Tibial artery (tissue), 4 donors: ENCODE results near the gene TPM1.
A peak's percentile ranks its signal among the peaks of the same experiment; 100 is the strongest.
"Not testable (repeated sequence)": the region's sequence is repeated elsewhere in the genome, so short reads cannot be mapped to it uniquely, and the experiment has no call there.

Source experiments
- DNase-seq, 2 donors: peaks; one replicate each; pipeline ENCODE4 v3.0.0-alpha.2; 2019
- H3K27ac ChIP-seq, 2 donors: fragments of 200-600 bp; sonication (generic) in 1 of 2; 1 replicate in 1 of 2; 2 replicates in 1 of 2; pipeline ENCODE4 v1.5.1; 2018 to 2019; ENCODE audit warnings: mild to moderate bottlenecking in 1 of 2
- H3K27me3 ChIP-seq, 2 donors: fragments of 200-600 bp; sonication (generic) in 1 of 2; one replicate each; pipeline versions ENCODE4 v1.5.1 to v1.6.0; 2016 to 2019
- H3K36me3 ChIP-seq, 3 donors: fragments of 200-600 bp; sonication (generic) in 2 of 3; one replicate each; pipeline ENCODE4 v1.5.1; 2016 to 2019; ENCODE audit warnings: mild to moderate bottlenecking in 2 of 3
- H3K4me1 ChIP-seq, 4 donors: fragments of 200-600 bp; sonication (generic) in 2 of 4; 1 replicate in 3 of 4; 2 replicates in 1 of 4; pipeline ENCODE4 v1.5.1; 2016 to 2019
- H3K4me3 ChIP-seq, 2 donors: fragments of 200-600 bp; sonication (generic) in 1 of 2; 1 replicate in 1 of 2; 2 replicates in 1 of 2; pipeline ENCODE4 v1.5.1; 2018 to 2019; ENCODE audit warnings: mild to moderate bottlenecking in 2 of 2
- H3K9me3 ChIP-seq, 3 donors: fragments of 200-600 bp; sonication (generic) in 1 of 3; one replicate each; pipeline ENCODE4 v1.5.1; 2016 to 2019
- CTCF ChIP-seq, 2 experiments: fragments of 200-600 bp in 1 of 2; fragments of 450-650 bp in 1 of 2; IDR thresholded peaks; one replicate each; pipeline ENCODE4 v1.5.1; 2017 to 2019; ENCODE audit warnings: antibody characterized with exemption in 2 of 2, mild to moderate bottlenecking in 1 of 2, moderate library complexity in 1 of 2
- intact Hi-C: fragments of 100-400 bp; cut with DNase I; formaldehyde crosslinking; loops from one replicate; pipeline ENCODE4 v1.15.0; 2023; ENCODE audit warnings: low total_unique reads

Gene TPM1

GRCh38 chr15:63041974-63042876 lies at the start of gene TPM1:
TSS of gene TPM1 (plus strand) at chr15:63042747. CDS start at chr15:63042830, 83 bp downstream.
- DNase-seq = peak; percentile 93 to 97
- Histone ChIP-seq H3K36me3 (peaks cover 11 to 28% (median 27%) of the 10 kb centered on the region in 3 donors), H3K27ac (peak within 1 kb of the TSS; percentile 93 to 97), H3K4me1 (peaks cover 0 to 28% (median 15%) of the 10 kb centered on the region in 4 donors), H3K9me3 (no peaks in the 10 kb centered on the region), H3K4me3 (peak within 1 kb of the TSS; percentile 90 to 95), H3K27me3 (no peaks in the 10 kb centered on the region)
- intact Hi-C loops = loop anchor here (5.0 kb wide), 1 partner anchor 195 kb away; no protein-coding TSS in a partner anchor
- peak in 1 of 2 experiments; percentile 8 for TF ChIP-seq CTCF (IDR thresholded peaks at IDR 0.05)

GRCh38 chr15:62993066-62993465 lies 49.5 kb upstream of the TPM1 start:
- Histone ChIP-seq H3K4me1 (peaks cover 0 to 26% (median 22%) of the 10 kb centered on the region in 4 donors), H3K4me3 (no peak overlapping the region), H3K27me3 (no peaks in the 10 kb centered on the region), H3K9me3 (no peaks in the 10 kb centered on the region), H3K27ac (no peak overlapping the region), H3K36me3 (no peaks in the 10 kb centered on the region)
- no peak for DNase-seq
- TF ChIP-seq CTCF (IDR thresholded peaks at IDR 0.05) = no peak
- intact Hi-C loops = no loop called here

DNA sequence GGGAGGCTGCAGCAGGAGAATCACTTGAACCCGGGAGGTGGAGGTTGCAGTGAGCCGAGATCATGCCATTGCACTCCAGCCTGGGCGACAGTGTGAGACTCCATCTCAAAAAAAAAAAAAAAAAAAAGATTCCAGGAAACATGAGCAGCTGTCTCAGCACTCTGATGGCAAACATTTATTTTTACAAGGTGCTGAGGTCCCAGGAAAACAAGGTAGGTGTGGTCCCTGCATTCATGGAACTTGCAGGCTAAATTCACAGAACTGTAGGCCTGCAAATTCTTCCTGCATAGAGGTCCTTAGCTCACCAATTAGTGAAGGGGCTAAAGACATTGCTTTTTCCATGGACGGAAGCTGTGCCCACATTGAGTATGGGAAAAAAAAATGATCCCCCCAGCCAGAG lies 48.9 kb upstream of the TPM1 start:
- H3K36me3 ChIP-seq, intact Hi-C loops, H3K9me3 ChIP-seq, H3K27me3 ChIP-seq, H3K4me3 ChIP-seq, H3K27ac ChIP-seq, DNase-seq: not testable (repeated sequence)
- H3K4me1 ChIP-seq = peaks cover 0 to 26% (median 22%) of the 10 kb centered on the region in 4 donors

DNA sequence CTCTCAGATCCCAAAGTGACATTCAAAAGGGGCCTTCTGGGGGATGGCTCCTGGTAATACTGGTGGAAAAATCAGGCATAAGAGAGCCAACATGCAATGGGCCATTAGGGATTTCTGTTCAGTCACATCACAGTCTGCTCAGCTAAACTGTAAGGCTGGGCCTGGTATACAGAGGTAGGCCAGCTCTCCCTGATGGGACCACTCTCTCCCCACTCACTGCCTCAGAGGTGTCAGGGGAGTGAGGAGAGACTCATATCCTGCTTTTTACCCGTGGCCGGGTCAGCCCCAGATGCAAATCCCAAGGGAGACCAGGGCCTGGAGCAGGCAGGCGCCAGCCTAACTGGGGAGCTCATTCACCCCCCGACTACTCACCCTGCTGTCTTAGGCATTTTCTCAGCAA lies 48.1 kb upstream of the TPM1 start:
- no peak for DNase-seq
- no peaks in the 10 kb centered on the region for H3K9me3 ChIP-seq
- no peaks in the 10 kb centered on the region for H3K27me3 ChIP-seq
- no peaks in the 10 kb centered on the region for H3K36me3 ChIP-seq
- H3K4me1 ChIP-seq = peaks cover 0 to 20% (median 16%) of the 10 kb centered on the region in 4 donors
- H3K4me3 ChIP-seq = no peak overlapping the region
- intact Hi-C loops = no loop called here
- no peak for TF ChIP-seq CTCF (IDR thresholded peaks at IDR 0.05)
- peak overlapping the region; percentile 4 to 46 for H3K27ac ChIP-seq

DNA sequence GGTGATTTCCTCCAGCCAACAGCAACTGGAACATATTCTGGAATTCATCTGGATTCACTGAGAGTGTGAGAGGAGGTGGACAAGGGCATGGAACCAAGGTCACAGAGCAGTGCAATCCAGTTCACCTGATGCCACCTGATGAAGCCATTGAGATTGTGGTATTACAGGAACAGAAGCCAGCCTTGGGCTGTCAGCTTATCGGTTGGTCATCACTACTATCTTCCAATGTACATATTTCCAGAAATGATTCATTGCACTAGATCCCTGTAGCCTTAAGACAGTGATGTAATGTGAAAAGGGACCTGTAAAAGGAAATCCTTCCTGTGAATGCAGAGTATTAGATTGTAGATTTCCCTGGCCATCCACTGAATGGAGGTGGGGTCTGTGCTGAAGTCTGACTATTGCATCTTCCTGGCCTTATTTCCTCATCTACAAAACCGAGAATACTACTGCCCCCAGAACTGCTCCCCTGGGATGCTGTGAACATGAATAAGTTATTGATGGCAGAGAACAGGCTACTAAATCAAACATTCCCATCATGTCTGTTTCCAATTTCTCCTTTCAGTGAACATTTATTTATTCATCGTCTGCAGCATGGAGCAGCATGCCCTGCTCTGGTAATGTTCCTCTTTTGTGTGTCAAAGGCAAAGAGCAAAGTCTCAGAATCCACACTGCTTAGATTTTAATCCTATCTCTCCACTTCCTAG lies 47.4 kb upstream of the TPM1 start:
- Histone ChIP-seq H3K9me3 (no peaks in the 10 kb centered on the region), H3K4me1 (peaks cover 0 to 13% (median 11%) of the 10 kb centered on the region in 4 donors), H3K36me3 (no peaks in the 10 kb centered on the region), H3K4me3 (no peak overlapping the region), H3K27ac (peak overlapping the region; percentile 4 to 46), H3K27me3 (no peaks in the 10 kb centered on the region)
- no peak for TF ChIP-seq CTCF (IDR thresholded peaks at IDR 0.05)
- DNase-seq = no peak
- intact Hi-C loops = no loop called here

DNA sequence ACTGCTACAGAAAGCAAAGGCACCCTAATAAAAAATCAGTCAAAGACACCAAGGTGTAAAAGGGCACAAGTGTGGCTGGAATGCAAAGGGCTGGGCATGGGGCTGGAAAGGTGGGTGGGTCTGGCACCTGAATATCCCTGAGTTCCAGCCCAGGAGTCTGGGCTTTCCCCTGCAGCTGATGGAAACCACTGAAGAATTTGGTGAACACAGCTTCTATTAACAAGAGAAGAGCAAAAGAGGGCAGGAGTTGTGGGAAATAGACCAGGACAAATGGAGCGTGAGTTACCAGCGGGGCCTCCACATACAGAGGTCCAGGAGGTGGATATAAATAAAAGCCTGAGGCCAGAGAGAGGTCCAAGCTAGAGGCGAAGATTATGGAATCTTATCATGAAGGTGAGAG lies 45.1 kb upstream of the TPM1 start:
- no peak for TF ChIP-seq CTCF (IDR thresholded peaks at IDR 0.05)
- H3K9me3 ChIP-seq = no peaks in the 10 kb centered on the region
- no peak for DNase-seq
- H3K4me1 ChIP-seq = peaks cover 0 to 13% (median 11%) of the 10 kb centered on the region in 4 donors
- no peak overlapping the region for H3K4me3 ChIP-seq
- H3K27me3 ChIP-seq = no peaks in the 10 kb centered on the region
- H3K27ac ChIP-seq = no peak overlapping the region
- no peaks in the 10 kb centered on the region for H3K36me3 ChIP-seq
- intact Hi-C loops = no loop called here
